Measurements from ENCODE around the gene EFNA5. TPM values are rescaled to one million over a fixed set of nuclear protein-coding genes. Genes with fewer than 3 reads are reported as not detected.

EFNA5 gene
- total RNA-seq, 2 donors from 2014 or later = 5.6 to 7.2 TPM

GRCh38 chr5:107531308-107531707, 139.4 kb downstream of the EFNA5 start:
- H3K36me3 ChIP-seq = no peaks in the 10 kb centered on the region
- no peak overlapping the region for H3K27ac ChIP-seq
- TF ChIP-seq POLR2AphosphoS5 (IDR thresholded peaks at IDR 0.05) = no peak
- H3K27me3 ChIP-seq (replicated peaks; ENCODE audit: insufficient read depth) = no peaks in the 10 kb centered on the region
- 98% methylated on average over 7 of the region's 7 CpGs for WGBS
- no peaks in the 10 kb centered on the region for H3K4me1 ChIP-seq (replicated peaks)
- H3K4me3 ChIP-seq = no peak overlapping the region
- intact Hi-C loops (cut with DNase I) = no loop called here
- DNase-seq (ENCODE audit: low spot score) = no peak
- H3K9me3 ChIP-seq = no peaks in the 10 kb centered on the region

- Histone ChIP-seq H3K27ac (no peak overlapping the region), H3K27me3 (replicated peaks; ENCODE audit: insufficient read depth) (no peaks in the 10 kb centered on the region), H3K9me3 (no peaks in the 10 kb centered on the region), H3K4me1 (replicated peaks) (no peaks in the 10 kb centered on the region), H3K4me3 (no peak overlapping the region), H3K36me3 (no peaks in the 10 kb centered on the region)
- intact Hi-C loops (cut with DNase I) = no loop called here
- TF ChIP-seq POLR2A (IDR thresholded peaks at IDR 0.05) (no peak), POLR2AphosphoS5 (IDR thresholded peaks at IDR 0.05) (no peak)
- TF ChIP-seq, protein P1, sequence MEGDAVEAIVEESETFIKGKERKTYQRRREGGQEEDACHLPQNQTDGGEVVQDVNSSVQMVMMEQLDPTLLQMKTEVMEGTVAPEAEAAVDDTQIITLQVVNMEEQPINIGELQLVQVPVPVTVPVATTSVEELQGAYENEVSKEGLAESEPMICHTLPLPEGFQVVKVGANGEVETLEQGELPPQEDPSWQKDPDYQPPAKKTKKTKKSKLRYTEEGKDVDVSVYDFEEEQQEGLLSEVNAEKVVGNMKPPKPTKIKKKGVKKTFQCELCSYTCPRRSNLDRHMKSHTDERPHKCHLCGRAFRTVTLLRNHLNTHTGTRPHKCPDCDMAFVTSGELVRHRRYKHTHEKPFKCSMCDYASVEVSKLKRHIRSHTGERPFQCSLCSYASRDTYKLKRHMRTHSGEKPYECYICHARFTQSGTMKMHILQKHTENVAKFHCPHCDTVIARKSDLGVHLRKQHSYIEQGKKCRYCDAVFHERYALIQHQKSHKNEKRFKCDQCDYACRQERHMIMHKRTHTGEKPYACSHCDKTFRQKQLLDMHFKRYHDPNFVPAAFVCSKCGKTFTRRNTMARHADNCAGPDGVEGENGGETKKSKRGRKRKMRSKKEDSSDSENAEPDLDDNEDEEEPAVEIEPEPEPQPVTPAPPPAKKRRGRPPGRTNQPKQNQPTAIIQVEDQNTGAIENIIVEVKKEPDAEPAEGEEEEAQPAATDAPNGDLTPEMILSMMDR (IDR thresholded peaks at IDR 0.05) = no peak
- DNase-seq (ENCODE audit: low spot score) = no peak
Observed at GRCh38 chr5:107529618-107530017, 141.1 kb downstream of the EFNA5 start.

GRCh38 chr5:107526270-107526937, 144.3 kb downstream of the EFNA5 start:
- no peak for DNase-seq (ENCODE audit: low spot score)
- H3K27ac ChIP-seq = no peak overlapping the region
- H3K9me3 ChIP-seq = no peaks in the 10 kb centered on the region
- H3K4me3 ChIP-seq = no peak overlapping the region
- H3K36me3 ChIP-seq = no peaks in the 10 kb centered on the region
- no peaks in the 10 kb centered on the region for H3K27me3 ChIP-seq (replicated peaks; ENCODE audit: insufficient read depth)
- intact Hi-C loops (cut with DNase I) = no loop called here
- no peaks in the 10 kb centered on the region for H3K4me1 ChIP-seq (replicated peaks)
- TF ChIP-seq, protein P1 (IDR thresholded peaks at IDR 0.05) = no peak

- Histone ChIP-seq H3K36me3 (no peaks in the 10 kb centered on the region), H3K4me1 (replicated peaks) (no peaks in the 10 kb centered on the region), H3K27me3 (replicated peaks; ENCODE audit: insufficient read depth) (no peaks in the 10 kb centered on the region), H3K27ac (no peak overlapping the region), H3K4me3 (no peak overlapping the region), H3K9me3 (no peaks in the 10 kb centered on the region)
- intact Hi-C loops (cut with DNase I) = no loop called here
- no peak for DNase-seq (ENCODE audit: low spot score)
- WGBS = 95% methylated on average over 2 of the region's 2 CpGs
- TF ChIP-seq POLR2A (IDR thresholded peaks at IDR 0.05) (no peak), POLR2AphosphoS5 (IDR thresholded peaks at IDR 0.05) (no peak)
- TF ChIP-seq, protein P1 (IDR thresholded peaks at IDR 0.05) = no peak
Observed at GRCh38 chr5:107524111-107524510, 146.6 kb downstream of the EFNA5 start.

- intact Hi-C loops (cut with DNase I) = no loop called here
- H3K36me3 ChIP-seq = no peaks in the 10 kb centered on the region
- no peaks in the 10 kb centered on the region for H3K4me1 ChIP-seq (replicated peaks)
- WGBS = 92% methylated on average over 5 of the region's 5 CpGs
- TF ChIP-seq POLR2AphosphoS5 (IDR thresholded peaks at IDR 0.05) (no peak), POLR2A (IDR thresholded peaks at IDR 0.05) (no peak)
- TF ChIP-seq, protein P1 (IDR thresholded peaks at IDR 0.05) = no peak
- DNase-seq (ENCODE audit: low spot score) = no peak
- H3K27me3 ChIP-seq (replicated peaks; ENCODE audit: insufficient read depth) = no peaks in the 10 kb centered on the region
- H3K9me3 ChIP-seq = no peaks in the 10 kb centered on the region
- H3K4me3 ChIP-seq = no peak overlapping the region
- no peak overlapping the region for H3K27ac ChIP-seq
Observed at GRCh38 chr5:107523029-107523680, 147.6 kb downstream of the EFNA5 start.

All from prostate gland (tissue), 2 donors.